GM13977 (cell line): ENCODE results near the gene PTPRE.

ENCODE experiments used
- DNase-seq: peaks from one replicate; pipeline ENCODE4 v3.0.0; 2012; ENCODE audit warnings: low spot score
- CTCF ChIP-seq: IDR thresholded peaks from 2 replicates; pipeline ENCODE4 v1.5.1; 2012; ENCODE audit warnings: mild to moderate bottlenecking, control low read depth; ENCODE audit not compliant: insufficient read depth; ENCODE audit errors: extremely low read depth, missing control alignments
- in situ Hi-C: fragments of 300-500 bp; cut with MboI; formaldehyde crosslinking; loops from one replicate; pipeline ENCODE4 v1.12.0; 2022; ENCODE audit warnings: low sequenced_read_pairs, low pct_unique_long_range_greater_than_20kb, mixed read lengths, inconsistent platforms; ENCODE audit not compliant: unreplicated experiment

The PTPRE gene

GRCh38 chr10:127974911-127975310 is 68.0 kb downstream of the PTPRE start:
- no peak for DNase-seq
- in situ Hi-C loops: no loop called here
- TF ChIP-seq CTCF: no peak

GRCh38 chr10:127976286-127976685 is 69.4 kb downstream of the PTPRE start:
- in situ Hi-C loops: no loop called here
- TF ChIP-seq CTCF: no peak
- no peak for DNase-seq

GRCh38 chr10:127976701-127977356 is 69.9 kb downstream of the PTPRE start:
- TF ChIP-seq CTCF: no peak
- in situ Hi-C loops: no loop called here
- DNase-seq: no peak

GRCh38 chr10:127977357-127978009 is 70.6 kb downstream of the PTPRE start:
- DNase-seq: no peak

DNA sequence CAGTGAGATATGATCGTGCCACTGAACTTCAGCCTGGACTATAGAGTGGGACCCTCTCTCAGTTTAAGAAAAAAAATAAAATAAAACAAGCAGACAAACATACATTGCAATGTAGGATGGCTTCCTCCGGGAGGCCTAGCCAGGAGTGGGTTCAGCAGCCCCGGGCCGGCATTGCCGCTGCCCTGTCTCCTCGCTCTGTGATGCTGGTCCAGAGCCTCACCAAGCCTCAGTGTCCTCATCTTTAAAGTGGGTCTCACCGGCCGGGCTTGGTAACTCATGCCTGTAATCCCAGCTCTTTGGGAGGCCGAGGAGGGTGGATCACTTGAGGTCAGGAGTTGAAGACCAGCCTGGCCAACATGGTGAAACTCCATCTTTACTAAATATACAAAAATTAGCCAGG is 71.6 kb downstream of the PTPRE start:
- DNase-seq: no peak
- in situ Hi-C loops: no loop called here
- no peak for TF ChIP-seq CTCF

More at GRCh38 chr10:127977357-127978009, 70.6 kb downstream of the PTPRE start:
- in situ Hi-C loops: no loop called here
- no peak for TF ChIP-seq CTCF

GRCh38 chr10:127979045-127979444 is 72.1 kb downstream of the PTPRE start:
- DNase-seq: no peak
- no peak for TF ChIP-seq CTCF
- in situ Hi-C loops: no loop called here
